ENCODE measurements around the gene ZNF789. TPM values are rescaled to one million over a fixed set of nuclear protein-coding genes. Genes with fewer than 3 reads are reported as not detected.

Gene ZNF789
- total and polyA plus RNA-seq, 4 donors: 3.6 to 18.2 (median 12.6) TPM

GRCh38 chr7:99455874-99456273 lies 16.8 kb upstream of the ZNF789 start:
- WGBS, 2 donors: 77 to 79% methylated on average over 9 of the region's 9 CpGs
- Histone ChIP-seq H3K9me3 (ENCODE audit: control insufficient read depth, low read length) (no peaks in the 10 kb centered on the region), H3K4me1 (ENCODE audit: control insufficient read depth in 1 of 2, insufficient read depth in 2 of 2, low read length in 2 of 2) (no peaks in the 10 kb centered on the region), H3K36me3 (ENCODE audit: control insufficient read depth in 1 of 2, insufficient read depth in 2 of 2, low read length in 1 of 2) (peaks cover 0 to 9% of the 10 kb centered on the region in 2 donors), H3K27me3 (ENCODE audit: control insufficient read depth in 1 of 2, insufficient read depth in 2 of 2, low read length in 1 of 2) (no peaks in the 10 kb centered on the region), H3K4me3 (ENCODE audit: low read length in 2 of 2) (no peak overlapping the region), H3K27ac (ENCODE audit: low read depth in 1 of 2, low read length in 2 of 2) (no peak overlapping the region)
- DNase-seq (no peak), ATAC-seq (ENCODE audit: low FRiP score) (no peak)
- intact Hi-C loops (cut with DNase I): no loop called here

- H3K36me3 ChIP-seq (ENCODE audit: control insufficient read depth in 1 of 2, insufficient read depth in 2 of 2, low read length in 1 of 2): peaks cover 0 to 9% of the 10 kb centered on the region in 2 donors
- WGBS, 2 donors: 66 to 72% methylated on average over 13 of the region's 13 CpGs
- no peak for ATAC-seq (ENCODE audit: low FRiP score)
These were observed 16.4 kb upstream of the ZNF789 start for GRCh38 chr7:99456288-99456687.

GRCh38 chr7:99457050-99457649 lies 15.5 kb upstream of the ZNF789 start:
- 70 to 72% methylated on average over 6 of the region's 6 CpGs for WGBS, 2 donors
- no peak overlapping the region for H3K4me3 ChIP-seq (ENCODE audit: low read length in 2 of 2)
- no peaks in the 10 kb centered on the region for H3K4me1 ChIP-seq (ENCODE audit: control insufficient read depth in 1 of 2, insufficient read depth in 2 of 2, low read length in 2 of 2)
- no peaks in the 10 kb centered on the region for H3K27me3 ChIP-seq (ENCODE audit: control insufficient read depth in 1 of 2, insufficient read depth in 2 of 2, low read length in 1 of 2)
- H3K9me3 ChIP-seq (ENCODE audit: control insufficient read depth, low read length): no peaks in the 10 kb centered on the region
- H3K36me3 ChIP-seq (ENCODE audit: control insufficient read depth in 1 of 2, insufficient read depth in 2 of 2, low read length in 1 of 2): peaks cover 0 to 9% of the 10 kb centered on the region in 2 donors
- intact Hi-C loops (cut with DNase I): no loop called here
- DNase-seq: no peak
- no peak for ATAC-seq (ENCODE audit: low FRiP score)
- no peak overlapping the region for H3K27ac ChIP-seq (ENCODE audit: low read depth in 1 of 2, low read length in 2 of 2)

More at GRCh38 chr7:99456288-99456687, 16.4 kb upstream of the ZNF789 start:
- Histone ChIP-seq H3K27me3 (ENCODE audit: control insufficient read depth in 1 of 2, insufficient read depth in 2 of 2, low read length in 1 of 2) (no peaks in the 10 kb centered on the region), H3K9me3 (ENCODE audit: control insufficient read depth, low read length) (no peaks in the 10 kb centered on the region), H3K27ac (ENCODE audit: low read depth in 1 of 2, low read length in 2 of 2) (no peak overlapping the region), H3K4me3 (ENCODE audit: low read length in 2 of 2) (no peak overlapping the region), H3K4me1 (ENCODE audit: control insufficient read depth in 1 of 2, insufficient read depth in 2 of 2, low read length in 2 of 2) (no peaks in the 10 kb centered on the region)
- no peak for DNase-seq
- intact Hi-C loops (cut with DNase I): no loop called here

- 78 to 79% methylated on average over 26 of the region's 26 CpGs for WGBS, 2 donors
- Histone ChIP-seq H3K9me3 (ENCODE audit: control insufficient read depth, low read length) (no peaks in the 10 kb centered on the region), H3K36me3 (ENCODE audit: control insufficient read depth in 1 of 2, insufficient read depth in 2 of 2, low read length in 1 of 2) (peaks cover 0 to 9% of the 10 kb centered on the region in 2 donors), H3K4me3 (ENCODE audit: low read length in 2 of 2) (no peak overlapping the region), H3K4me1 (ENCODE audit: control insufficient read depth in 1 of 2, insufficient read depth in 2 of 2, low read length in 2 of 2) (no peaks in the 10 kb centered on the region), H3K27me3 (ENCODE audit: control insufficient read depth in 1 of 2, insufficient read depth in 2 of 2, low read length in 1 of 2) (no peaks in the 10 kb centered on the region), H3K27ac (ENCODE audit: low read depth in 1 of 2, low read length in 2 of 2) (no peak overlapping the region)
- no peak for ATAC-seq (ENCODE audit: low FRiP score)
- intact Hi-C loops (cut with DNase I): no loop called here
- DNase-seq: no peak
These were observed 14.8 kb upstream of the ZNF789 start for GRCh38 chr7:99457650-99458493.

DNA sequence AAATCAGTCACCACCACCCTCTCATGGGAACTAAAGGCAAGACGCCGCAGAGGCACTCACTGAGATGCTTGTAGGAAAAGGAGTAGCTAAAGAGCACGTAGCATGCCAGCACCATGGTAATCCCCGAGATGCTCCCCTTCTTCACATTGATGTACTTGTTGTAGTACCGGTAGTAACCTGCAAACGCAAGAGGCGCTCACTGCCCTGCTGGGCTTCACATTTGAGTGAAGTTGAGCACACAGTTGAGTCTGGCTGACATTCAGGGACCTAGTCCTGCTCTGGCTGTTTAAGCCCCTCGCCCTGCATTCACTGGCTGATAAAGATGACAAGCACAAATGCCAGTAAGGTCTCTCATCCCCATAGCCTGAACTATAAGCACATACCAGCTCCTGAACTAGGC lies 13.6 kb upstream of the ZNF789 start:
- Histone ChIP-seq H3K36me3 (ENCODE audit: control insufficient read depth in 1 of 2, insufficient read depth in 2 of 2, low read length in 1 of 2) (peaks cover 0 to 7% of the 10 kb centered on the region in 2 donors), H3K9me3 (ENCODE audit: control insufficient read depth, low read length) (no peaks in the 10 kb centered on the region), H3K27ac (ENCODE audit: low read depth in 1 of 2, low read length in 2 of 2) (no peak overlapping the region), H3K4me1 (ENCODE audit: control insufficient read depth in 1 of 2, insufficient read depth in 2 of 2, low read length in 2 of 2) (no peaks in the 10 kb centered on the region), H3K4me3 (ENCODE audit: low read length in 2 of 2) (no peak overlapping the region), H3K27me3 (ENCODE audit: control insufficient read depth in 1 of 2, insufficient read depth in 2 of 2, low read length in 1 of 2) (no peaks in the 10 kb centered on the region)
- intact Hi-C loops (cut with DNase I): no loop called here
- no peak for ATAC-seq (ENCODE audit: low FRiP score)
- WGBS, 2 donors: 90 to 91% methylated on average over 8 of the region's 8 CpGs
- DNase-seq: no peak

DNA sequence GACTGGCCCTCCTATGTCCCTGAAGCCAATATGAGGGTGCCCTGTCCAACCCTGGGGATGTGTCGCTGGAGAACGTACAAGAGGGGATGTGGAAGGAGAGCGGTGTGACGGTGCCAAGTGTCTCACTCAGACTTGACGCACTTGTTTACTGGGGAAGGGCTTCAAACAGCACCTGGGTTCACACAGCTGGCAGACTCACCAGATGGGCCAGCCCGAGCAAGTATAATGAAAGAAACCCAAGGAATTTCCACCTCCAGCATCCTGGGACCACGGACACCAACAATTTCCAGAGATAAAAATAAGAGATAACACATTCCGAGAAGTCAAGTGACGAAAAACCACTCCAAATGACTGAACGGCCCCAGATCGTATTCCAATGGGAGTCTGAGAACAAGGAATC lies 12.0 kb upstream of the ZNF789 start:
- 81% methylated on average over 11 of the region's 11 CpGs for WGBS, 2 donors
- peaks cover 0 to 5% of the 10 kb centered on the region in 2 donors for H3K36me3 ChIP-seq (ENCODE audit: control insufficient read depth in 1 of 2, insufficient read depth in 2 of 2, low read length in 1 of 2)
- H3K4me1 ChIP-seq (ENCODE audit: control insufficient read depth in 1 of 2, insufficient read depth in 2 of 2, low read length in 2 of 2): no peaks in the 10 kb centered on the region

DNA sequence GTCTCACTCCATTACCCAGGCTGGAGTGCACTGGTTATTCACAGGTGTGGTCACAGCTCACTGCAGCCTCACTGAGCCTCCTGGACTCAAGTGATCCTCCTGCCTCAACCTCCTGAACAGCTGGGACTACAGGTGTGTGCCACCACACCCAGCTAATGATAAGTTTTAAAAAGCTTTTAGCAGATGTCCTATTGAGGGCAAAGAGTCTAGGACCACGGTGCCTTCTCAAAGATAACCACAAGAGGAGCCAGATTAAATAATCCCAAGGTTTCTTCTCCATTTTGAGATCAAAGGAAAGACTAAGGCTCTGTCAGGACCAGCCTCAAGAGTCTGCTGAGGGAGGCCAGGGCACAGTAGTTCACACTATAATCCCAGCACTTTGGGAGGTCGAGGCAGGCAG lies 11.5 kb upstream of the ZNF789 start:
- ATAC-seq (ENCODE audit: low FRiP score): no peak
- Histone ChIP-seq H3K36me3 (ENCODE audit: control insufficient read depth in 1 of 2, insufficient read depth in 2 of 2, low read length in 1 of 2) (peaks cover 0 to 5% of the 10 kb centered on the region in 2 donors), H3K27me3 (ENCODE audit: control insufficient read depth in 1 of 2, insufficient read depth in 2 of 2, low read length in 1 of 2) (no peaks in the 10 kb centered on the region), H3K27ac (ENCODE audit: low read depth in 1 of 2, low read length in 2 of 2) (no peak overlapping the region), H3K4me1 (ENCODE audit: control insufficient read depth in 1 of 2, insufficient read depth in 2 of 2, low read length in 2 of 2) (no peaks in the 10 kb centered on the region), H3K9me3 (ENCODE audit: control insufficient read depth, low read length) (no peaks in the 10 kb centered on the region), H3K4me3 (ENCODE audit: low read length in 2 of 2) (no peak overlapping the region)
- DNase-seq: no peak
- intact Hi-C loops (cut with DNase I): no loop called here
- WGBS, 2 donors: 90 to 95% methylated on average over 2 of the region's 2 CpGs

More for the DNA sequence above, 12.0 kb upstream of the ZNF789 start:
- H3K9me3 ChIP-seq (ENCODE audit: control insufficient read depth, low read length): no peaks in the 10 kb centered on the region
- H3K27ac ChIP-seq (ENCODE audit: low read depth in 1 of 2, low read length in 2 of 2): no peak overlapping the region
- no peak overlapping the region for H3K4me3 ChIP-seq (ENCODE audit: low read length in 2 of 2)
- no peak for DNase-seq
- intact Hi-C loops (cut with DNase I): no loop called here
- no peaks in the 10 kb centered on the region for H3K27me3 ChIP-seq (ENCODE audit: control insufficient read depth in 1 of 2, insufficient read depth in 2 of 2, low read length in 1 of 2)
- no peak for ATAC-seq (ENCODE audit: low FRiP score)

DNA sequence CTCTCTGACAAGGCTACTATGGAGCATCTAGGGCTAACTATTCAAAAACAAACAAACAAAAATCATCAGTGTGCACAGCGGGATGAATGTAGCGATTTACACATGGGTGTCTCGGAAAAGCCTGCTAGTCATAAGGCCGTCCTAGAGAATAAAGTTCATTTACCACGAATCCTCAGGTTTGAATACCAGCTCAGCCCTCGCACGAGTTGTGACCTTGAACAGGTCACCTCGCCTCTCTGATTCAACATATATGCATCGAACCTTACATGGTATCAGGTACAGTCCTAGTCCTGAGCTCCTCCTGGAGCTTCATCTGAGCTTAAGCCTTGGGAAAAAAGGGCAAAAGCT lies 7.3 kb upstream of the ZNF789 start:
- Histone ChIP-seq H3K9me3 (ENCODE audit: control insufficient read depth, low read length) (no peaks in the 10 kb centered on the region), H3K4me1 (ENCODE audit: control insufficient read depth in 1 of 2, insufficient read depth in 2 of 2, low read length in 2 of 2) (no peaks in the 10 kb centered on the region), H3K27me3 (ENCODE audit: control insufficient read depth in 1 of 2, insufficient read depth in 2 of 2, low read length in 1 of 2) (no peaks in the 10 kb centered on the region), H3K36me3 (ENCODE audit: control insufficient read depth in 1 of 2, insufficient read depth in 2 of 2, low read length in 1 of 2) (no peaks in the 10 kb centered on the region), H3K4me3 (ENCODE audit: low read length in 2 of 2) (peak overlapping the region; percentile 30 to 63), H3K27ac (ENCODE audit: low read depth in 1 of 2, low read length in 2 of 2) (peak overlapping the region in 1 of 2 donors; percentile 18)
- intact Hi-C loops (cut with DNase I): no loop called here
- 8% methylated on average over 9 of the region's 9 CpGs for WGBS, 2 donors
- ATAC-seq (ENCODE audit: low FRiP score) (no peak), DNase-seq (no peak)

Measured in aorta (tissue), 5 donors.